IMR-90 (cell line): ENCODE results near the gene OR5H15.

Experiments
- BHLHE40 ChIP-seq: fragments of 150-350 bp; IDR thresholded peaks from 2 replicates; pipeline ENCODE4 v1.6.1; 2016; ENCODE audit warnings: mild to moderate bottlenecking, low read depth, low read length
- CHD1 ChIP-seq: IDR thresholded peaks from 2 replicates; pipeline ENCODE4 v1.6.1; 2012; ENCODE audit warnings: low read depth, low read length, improper control_type of control experiment
- CTCF ChIP-seq: conservative IDR thresholded peaks from 2 replicates; pipeline ENCODE4 v1.5.1; 2012; ENCODE audit warnings: mild to moderate bottlenecking, low read depth, low read length, improper control_type of control experiment
- MAZ ChIP-seq: IDR thresholded peaks from 2 replicates; pipeline ENCODE4 v1.6.1; 2012; ENCODE audit warnings: low read depth, mild to moderate bottlenecking, low read length, improper control_type of control experiment, moderate library complexity, borderline replicate concordance
- POLR2A ChIP-seq: IDR thresholded peaks from 2 replicates; pipeline ENCODE4 v1.6.1; 2012; ENCODE audit warnings: mild to moderate bottlenecking, low read depth, low read length
- RAD21 ChIP-seq: IDR thresholded peaks from 2 replicates; pipeline ENCODE4 v1.6.1; 2012; ENCODE audit warnings: low read length, improper control_type of control experiment
- RCOR1 ChIP-seq: IDR thresholded peaks from 2 replicates; pipeline ENCODE4 v1.6.1; 2012; ENCODE audit warnings: mild to moderate bottlenecking, low read length, improper control_type of control experiment; ENCODE audit not compliant: insufficient replicate concordance
- SMC3 ChIP-seq: fragments of 150-350 bp; IDR thresholded peaks from 2 replicates; pipeline ENCODE4 v1.6.1; 2016; ENCODE audit warnings: low read depth, mild to moderate bottlenecking, antibody characterized with exemption, low read length, moderate library complexity
- TF ChIP-seq, protein P1 (sequence below): fragments of 150-350 bp; IDR thresholded peaks from 2 replicates; pipeline ENCODE4 v1.6.1; 2016; ENCODE audit warnings: low read depth, mild to moderate bottlenecking, low read length, moderate library complexity, borderline replicate concordance

DNA sequence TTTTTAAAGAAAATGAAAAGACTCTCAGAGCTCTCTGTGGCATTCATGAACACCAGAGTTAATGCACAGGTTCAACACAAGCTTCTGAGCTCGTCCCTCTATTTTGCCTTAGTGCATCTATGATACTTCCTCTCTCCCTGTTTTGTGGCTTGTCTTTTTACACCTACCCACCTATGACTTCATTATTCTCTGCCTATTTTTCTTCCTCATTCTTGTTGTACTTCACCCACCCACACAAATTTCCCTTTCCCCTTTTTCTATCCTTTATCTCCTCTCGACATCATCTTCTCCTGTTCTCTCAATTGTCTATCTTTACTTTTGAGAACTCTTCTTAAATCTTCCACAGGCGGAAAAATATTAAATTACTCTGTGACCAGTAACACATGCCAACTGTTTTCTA is 48.6 kb downstream of the OR5H15 start:
- TF ChIP-seq CTCF (no peak), POLR2A (no peak), CHD1 (no peak), RCOR1 (no peak), RAD21 (no peak), BHLHE40 (no peak), MAZ (no peak), SMC3 (no peak)
- TF ChIP-seq, protein P1, sequence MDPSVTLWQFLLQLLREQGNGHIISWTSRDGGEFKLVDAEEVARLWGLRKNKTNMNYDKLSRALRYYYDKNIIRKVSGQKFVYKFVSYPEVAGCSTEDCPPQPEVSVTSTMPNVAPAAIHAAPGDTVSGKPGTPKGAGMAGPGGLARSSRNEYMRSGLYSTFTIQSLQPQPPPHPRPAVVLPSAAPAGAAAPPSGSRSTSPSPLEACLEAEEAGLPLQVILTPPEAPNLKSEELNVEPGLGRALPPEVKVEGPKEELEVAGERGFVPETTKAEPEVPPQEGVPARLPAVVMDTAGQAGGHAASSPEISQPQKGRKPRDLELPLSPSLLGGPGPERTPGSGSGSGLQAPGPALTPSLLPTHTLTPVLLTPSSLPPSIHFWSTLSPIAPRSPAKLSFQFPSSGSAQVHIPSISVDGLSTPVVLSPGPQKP = no peak
